GM12878 (cell line): ENCODE data around the gene ARID3A. TPM values are rescaled to one million over a fixed set of nuclear protein-coding genes. Genes with fewer than 3 reads are reported as not detected.

ENCODE experiments used
- ATAC-seq: fragments of 200-7000 bp; cut with Tn5 transposase; 3 replicates; pipeline ENCODE4 v1.9.1; 2020; ENCODE audit warnings: mild to moderate bottlenecking, moderate library complexity
- BruUV-seq: library from RNA; stranded (reverse); fragments of 400-500 nt; replicated peaks from 2 replicates; lab custom pipeline; 2021; lab: Mats Ljungman, UMichigan
- CTCF ChIA-PET: fragments of 300-600 bp; sonication (Branson Sonifier 250); formaldehyde crosslinking; extraction: SDS; loops from one replicate; lab custom pipeline; 2021; ENCODE audit warnings: inconsistent platforms; lab: Yijun Ruan, JAX
- POLR2A ChIA-PET: fragments of 350-600 bp; formaldehyde crosslinking; extraction: SDS; loops from one replicate; lab custom pipeline; 2021; ENCODE audit warnings: inconsistent platforms; lab: Charles Lee
- RAD21 ChIA-PET: fragments of 300-600 bp; sonication (Branson Sonifier 250); formaldehyde crosslinking; loops from one replicate; lab custom pipeline; 2023; ENCODE audit warnings: antibody characterized with exemption; ENCODE audit not compliant: unreplicated experiment; lab: Charles Lee
- SMC1A ChIA-PET: fragments of 300-600 bp; sonication (Branson Sonifier 250); formaldehyde crosslinking; loops from one replicate; lab custom pipeline; 2023; ENCODE audit not compliant: unreplicated experiment, uncharacterized antibody; lab: Charles Lee
- DNase-seq: peaks from one replicate; pipeline ENCODE4 v3.0.0-alpha.2; 2011; ENCODE audit warnings: low read depth, low spot score
- FAIRE-seq: peaks from 3 replicates; lab custom pipeline; 2011; peaks lifted over from hg19 to GRCh38; lab: Jason Lieb, UNC
- H2AFZ ChIP-seq: 2 replicates; pipeline ENCODE4 v1.6.0; 2011; ENCODE audit warnings: low read depth, low read length, control low read depth; ENCODE audit not compliant: control insufficient read depth
- H3K27ac ChIP-seq: 2 replicates; pipeline ENCODE4 v1.5.1; 2011; ENCODE audit warnings: control low read depth; ENCODE audit not compliant: control insufficient read depth, insufficient read depth
- H3K27me3 ChIP-seq, 2 experiments: replicated peaks in 1 of 2; 2 replicates each; pipeline versions ENCODE4 v1.6.0 to v1.6.1; 2011; ENCODE audit warnings: low read length in 1 of 2; ENCODE audit not compliant: control insufficient read depth in 2 of 2, insufficient read depth in 2 of 2
- H3K36me3 ChIP-seq, 2 experiments: 2 replicates each; pipeline ENCODE4 v1.5.1; 2011; ENCODE audit warnings: low read length in 1 of 2; ENCODE audit not compliant: control insufficient read depth in 2 of 2, insufficient read depth in 2 of 2
- H3K4me1 ChIP-seq: 2 replicates; pipeline ENCODE4 v1.6.1; 2011; ENCODE audit warnings: mild to moderate bottlenecking, low read length, moderate library complexity, mixed read lengths; ENCODE audit not compliant: control insufficient read depth, insufficient read depth
- H3K4me2 ChIP-seq: 2 replicates; pipeline ENCODE4 v1.6.0; 2011; ENCODE audit warnings: control low read depth; ENCODE audit not compliant: control insufficient read depth, insufficient read depth
- H3K4me3 ChIP-seq: fragments of 200-600 bp; sonication (generic); 2 replicates; pipeline ENCODE4 v1.5.1; 2016
- H3K79me2 ChIP-seq: 2 replicates; pipeline ENCODE4 v1.6.0; 2011; ENCODE audit warnings: low read length; ENCODE audit not compliant: control insufficient read depth, insufficient read depth
- H3K9ac ChIP-seq: 2 replicates; pipeline ENCODE4 v1.8.0; 2011; ENCODE audit warnings: low read length, control low read depth, mixed read lengths; ENCODE audit not compliant: control insufficient read depth, insufficient read depth
- H3K9me3 ChIP-seq: replicated peaks from 3 replicates; pipeline ENCODE4 v1.5.1; 2011; ENCODE audit warnings: mild to moderate bottlenecking, low read length; ENCODE audit not compliant: control insufficient read depth, insufficient read depth
- H4K20me1 ChIP-seq: 2 replicates; pipeline ENCODE4 v1.6.0; 2011; ENCODE audit not compliant: control insufficient read depth, insufficient read depth
- BCL3 ChIP-seq: IDR thresholded peaks from 2 replicates; pipeline ENCODE4 v1.6.1; 2011; ENCODE audit warnings: borderline replicate concordance, low read depth, mild to moderate bottlenecking, moderate library complexity, low read length; ENCODE audit not compliant: insufficient read depth, poor library complexity, severe bottlenecking
- IKZF2 ChIP-seq, 2 experiments: fragments of 450-650 bp; IDR thresholded peaks; 2 replicates each; pipeline ENCODE4 v1.6.1; 2017; ENCODE audit warnings: mild to moderate bottlenecking in 2 of 2, moderate library complexity in 2 of 2
- JUND ChIP-seq: IDR thresholded peaks from 2 replicates; pipeline ENCODE4 v1.6.1; 2012; ENCODE audit warnings: low read depth, mild to moderate bottlenecking, low read length, improper control_type of control experiment, moderate library complexity
- POLR2AphosphoS5 ChIP-seq: IDR thresholded peaks from 2 replicates; pipeline ENCODE4 v1.6.1; 2011; ENCODE audit warnings: mild to moderate bottlenecking, low read length, inconsistent platforms
- RBBP5 ChIP-seq: fragments of 200-600 bp; sonication (generic); conservative IDR thresholded peaks from 2 replicates; pipeline ENCODE4 v1.6.1; 2016
- ZBTB33 ChIP-seq: fragments of 450-650 bp; IDR thresholded peaks from 2 replicates; pipeline ENCODE4 v1.6.1; 2017; ENCODE audit warnings: mild to moderate bottlenecking
- ZSCAN29 ChIP-seq: fragments of 450-650 bp; IDR thresholded peaks from 2 replicates; pipeline ENCODE4 v1.6.1; 2017; ENCODE audit warnings: mild to moderate bottlenecking, moderate library complexity
- WGBS: methylation state at CpG from one replicate; pipeline ENCODE4 v1.1.6; 2016; ENCODE audit warnings: low lambda C conversion rate; ENCODE audit not compliant: insufficient replicate concordance, insufficient coverage; ENCODE audit errors: missing lambda C conversion rate; 5-methylcytosine and 5-hydroxymethylcytosine counted together
- in situ Hi-C: fragments of 300-500 bp; cut with MboI; formaldehyde crosslinking; loops from 9 replicates; pipeline ENCODE4 v1.14.3; 2018; ENCODE audit warnings: mixed read lengths
- intact Hi-C: fragments of 100-400 bp; cut with micrococcal nuclease; formaldehyde crosslinking; loops from one replicate; pipeline ENCODE4 v1.14.2; 2022; ENCODE audit not compliant: unreplicated experiment
- polyA plus RNA-seq, 11 experiments: library from polyadenylated mRNA; depleted of rRNA in 4 of 11; unstranded in 6 of 11; stranded (reverse) in 5 of 11; fragments of >200 nt; fragmentation: Nextera tagmentation in 4 of 11; fragmentation: Illumina TruSeq in 1 of 11; extraction: Ambion mirVana in 4 of 11; extraction: Trizol in 1 of 11; gene quantifications; 1 replicate in 1 of 11; 2 replicates in 10 of 11; pipeline versions ENCODE4 v1.2.1 to v1.2.3, GENCODE V29; 2011 to 2016; ENCODE audit warnings: inconsistent platforms in 2 of 11, missing spikeins in 2 of 11, low read depth in 1 of 11
- total RNA-seq, 4 experiments: library from RNA; depleted of rRNA in 3 of 4; stranded (reverse); fragments of >200 nt in 3 of 4; fragmentation: Illumina TruSeq in 1 of 4; extraction: Trizol in 1 of 4; gene quantifications; 2 replicates each; pipeline versions ENCODE4 v1.2.1 to v1.2.3, GENCODE V29; 2013 to 2021

The ARID3A gene
- total and polyA plus RNA-seq, 10 of the 15 experiments (the other 5 are each of a cell fraction or from before 2014, with no cell fraction given), result 0.76 to 70.0 (median 16.7) TPM

GRCh38 chr19:986083-986482 lies 60.2 kb downstream of the ARID3A start:
- POLR2A ChIA-PET, result no interaction called here
- SMC1A ChIA-PET, result no interaction called here
- no peak for FAIRE-seq
- Histone ChIP-seq H3K9ac (no peak overlapping the region), H3K27me3 (no peaks in the 10 kb centered on the region), H3K27ac (no peak overlapping the region), H3K79me2 (peaks cover 11% of the 10 kb centered on the region), H4K20me1 (no peaks in the 10 kb centered on the region), H3K4me3 (no peak overlapping the region), H3K4me2 (no peak overlapping the region), H3K9me3 (no peaks in the 10 kb centered on the region), H3K4me1 (peaks cover 11% of the 10 kb centered on the region), H3K36me3 (peaks cover 4 to 15% of the 10 kb centered on the region in 2 experiments; a peak in 3 of 4 replicates), H2AFZ (no peak overlapping the region)
- ATAC-seq, result no peak
- intact Hi-C loops, result no loop called here
- in situ Hi-C loops, result loop anchor here (5.0 kb wide), 2 partner anchors 129 to 214 kb away; partner anchors contain the start of gene CFD
- BruUV-seq, result no TSS peak
- no peak for TF ChIP-seq BCL3
- TF ChIP-seq JUND, result no peak
- TF ChIP-seq POLR2AphosphoS5, result no peak
- TF ChIP-seq ZBTB33, result no peak
- TF ChIP-seq ZSCAN29, result no peak
- TF ChIP-seq RBBP5, result no peak
- TF ChIP-seq IKZF2 (IDR thresholded peaks at IDR 0.05), result no peak
- DNase-seq, result no peak
- RAD21 ChIA-PET, result no interaction called here
- 88% methylated on average over 14 of the region's 14 CpGs for WGBS
- CTCF ChIA-PET, result interaction anchor here (2.8 kb wide), 1 partner anchor 123 kb away, joined by 30 read pairs; no protein-coding TSS in a partner anchor
